Smooth muscle cell (in vitro differentiated cells): ENCODE data around the gene PTDSS2. TPM values are rescaled to one million over a fixed set of nuclear protein-coding genes. Genes with fewer than 3 reads are reported as not detected.
A peak's percentile ranks its signal among the peaks of the same experiment; 100 is the strongest.
"Not testable (repeated sequence)": the region's sequence is repeated elsewhere in the genome, so short reads cannot be mapped to it uniquely, and the experiment has no call there.

Experiments used
- DNase-seq: peaks from one replicate; lab custom pipeline; 2025; ENCODE audit not compliant: unreplicated experiment; lab: John Stamatoyannopoulos, UW
- H2AFZ ChIP-seq: fragments of 200-600 bp; sonication (generic); 2 replicates; pipeline ENCODE4 v1.6.0; 2016; ENCODE audit warnings: antibody characterized with exemption, low read depth, mild to moderate bottlenecking
- H3F3A ChIP-seq: fragments of 200-600 bp; sonication (generic); 2 replicates; pipeline ENCODE4 v1.6.0; 2017; ENCODE audit warnings: antibody characterized with exemption, low read depth
- H3K27ac ChIP-seq: fragments of 200-600 bp; sonication (generic); 2 replicates; pipeline ENCODE4 v1.5.1; 2016; ENCODE audit warnings: low read depth, mild to moderate bottlenecking
- H3K27me3 ChIP-seq: fragments of 200-600 bp; sonication (generic); 2 replicates; pipeline ENCODE4 v1.6.1; 2016; ENCODE audit warnings: low read depth, mild to moderate bottlenecking
- H3K36me3 ChIP-seq: fragments of 200-600 bp; sonication (generic); 2 replicates; pipeline ENCODE4 v1.5.1; 2016; ENCODE audit warnings: low read depth
- H3K4me1 ChIP-seq: fragments of 200-600 bp; sonication (generic); 2 replicates; pipeline ENCODE4 v1.5.1; 2016; ENCODE audit warnings: low read depth
- H3K4me2 ChIP-seq: fragments of 200-600 bp; sonication (generic); 2 replicates; pipeline ENCODE4 v1.6.0; 2016; ENCODE audit warnings: mild to moderate bottlenecking
- H3K4me3 ChIP-seq: fragments of 200-600 bp; sonication (generic); 2 replicates; pipeline ENCODE4 v1.5.1; 2016; ENCODE audit warnings: mild to moderate bottlenecking
- H3K79me2 ChIP-seq: fragments of 200-600 bp; sonication (generic); 2 replicates; pipeline ENCODE4 v1.6.0; 2016; ENCODE audit warnings: low read depth, mild to moderate bottlenecking
- H3K9ac ChIP-seq: fragments of 200-600 bp; sonication (generic); 2 replicates; pipeline ENCODE4 v1.6.0; 2016; ENCODE audit warnings: low read depth
- H3K9me3 ChIP-seq: fragments of 200-600 bp; sonication (generic); replicated peaks from 2 replicates; pipeline ENCODE4 v1.5.1; 2016; ENCODE audit warnings: low read depth
- H4K20me1 ChIP-seq: fragments of 200-600 bp; sonication (generic); 2 replicates; pipeline ENCODE4 v1.6.0; 2016; ENCODE audit warnings: low read depth
- CTCF ChIP-seq: fragments of 200-600 bp; sonication (generic); IDR thresholded peaks from 2 replicates; pipeline ENCODE4 v1.5.1; 2017; ENCODE audit warnings: borderline replicate concordance, mild to moderate bottlenecking, antibody characterized with exemption; ENCODE audit not compliant: insufficient read depth, poor library complexity, severe bottlenecking
- WGBS: methylation state at CpG from one replicate; pipeline ENCODE4 v1.1.7; 2016; ENCODE audit warnings: low lambda C conversion rate; 5-methylcytosine and 5-hydroxymethylcytosine counted together
- polyA plus RNA-seq: library from polyadenylated mRNA; unstranded; fragments of >200 nt; fragmentation: Nextera tagmentation; extraction: Ambion mirVana; gene quantifications from 2 replicates; pipeline ENCODE4 v1.2.1, GENCODE V29; 2016
- total RNA-seq: library from RNA; depleted of rRNA; stranded (reverse); fragments of >200 nt; gene quantifications from 2 replicates; pipeline ENCODE4 v1.2.3, GENCODE V29; 2014

PTDSS2 gene
- total and polyA plus RNA-seq, 2 experiments from 2014 or later = 15.2 to 25.2 TPM

- Histone ChIP-seq H3K4me1 (no peaks in the 10 kb centered on the region), H3K27ac (peak overlapping the region; percentile 83), H4K20me1 (no peaks in the 10 kb centered on the region), H3K36me3 (no peaks in the 10 kb centered on the region), H3K27me3 (no peaks in the 10 kb centered on the region), H3K4me3 (no peak overlapping the region), H3K9ac (no peak overlapping the region), H2AFZ (no peak overlapping the region), H3K4me2 (no peak overlapping the region), H3F3A (peaks cover 4% of the 10 kb centered on the region), H3K79me2 (no peaks in the 10 kb centered on the region), H3K9me3 (no peaks in the 10 kb centered on the region)
- no peak for DNase-seq
- 94% methylated on average over 10 of the region's 10 CpGs for WGBS
- no peak for TF ChIP-seq CTCF
Observed at GRCh38 chr11:514606-515005, 64.5 kb downstream of the PTDSS2 start.

- H4K20me1 ChIP-seq = no peaks in the 10 kb centered on the region
- peaks cover 4% of the 10 kb centered on the region for H3F3A ChIP-seq
- H2AFZ ChIP-seq = no peak overlapping the region
- no peaks in the 10 kb centered on the region for H3K4me1 ChIP-seq
- H3K9ac ChIP-seq = no peak overlapping the region
- no peaks in the 10 kb centered on the region for H3K9me3 ChIP-seq
- H3K27ac ChIP-seq = peak overlapping the region; percentile 83
- H3K4me2 ChIP-seq = no peak overlapping the region
- H3K27me3 ChIP-seq = no peaks in the 10 kb centered on the region
- no peak overlapping the region for H3K4me3 ChIP-seq
- TF ChIP-seq CTCF = no peak
- WGBS = 88% methylated on average over 6 of the region's 6 CpGs
- no peak for DNase-seq
- H3K36me3 ChIP-seq = no peaks in the 10 kb centered on the region
- H3K79me2 ChIP-seq = no peaks in the 10 kb centered on the region
Observed at GRCh38 chr11:515131-515530, 65.1 kb downstream of the PTDSS2 start.

GRCh38 chr11:516400-516799, 66.3 kb downstream of the PTDSS2 start:
- WGBS = 98% methylated on average over 4 of the region's 4 CpGs
- no peaks in the 10 kb centered on the region for H3K36me3 ChIP-seq
- no peak overlapping the region for H2AFZ ChIP-seq
- H3K9ac ChIP-seq = no peak overlapping the region
- peak overlapping the region; percentile 83 for H3K27ac ChIP-seq
- H3K79me2 ChIP-seq = no peaks in the 10 kb centered on the region
- no peak overlapping the region for H3K4me3 ChIP-seq
- no peaks in the 10 kb centered on the region for H3K9me3 ChIP-seq
- no peak for TF ChIP-seq CTCF
- no peaks in the 10 kb centered on the region for H3K4me1 ChIP-seq
- H4K20me1 ChIP-seq = no peaks in the 10 kb centered on the region
- no peak for DNase-seq
- H3F3A ChIP-seq = peaks cover 4% of the 10 kb centered on the region
- H3K27me3 ChIP-seq = no peaks in the 10 kb centered on the region
- H3K4me2 ChIP-seq = no peak overlapping the region

- H3K36me3 ChIP-seq, H3K4me2 ChIP-seq, H3K9ac ChIP-seq, H3K4me1 ChIP-seq, H3K9me3 ChIP-seq, H2AFZ ChIP-seq, H4K20me1 ChIP-seq, H3K79me2 ChIP-seq, H3K4me3 ChIP-seq, H3K27ac ChIP-seq, H3K27me3 ChIP-seq, DNase-seq, H3F3A ChIP-seq: not testable (repeated sequence)
- WGBS = 97% methylated on average over 43 of the region's 43 CpGs
Observed at GRCh38 chr11:516918-517685, 67.0 kb downstream of the PTDSS2 start.
